Fibroblast of the aortic adventitia (primary cell): ENCODE results near the gene ZNF469. TPM values are rescaled to one million over a fixed set of nuclear protein-coding genes. Genes with fewer than 3 reads are reported as not detected.

Experiments used
- DNase-seq: peaks from one replicate; pipeline ENCODE4 v3.0.0-alpha.2; 2010; ENCODE audit warnings: low read depth
- H3K4me3 ChIP-seq: 2 replicates; pipeline ENCODE4 v1.5.1; 2011; ENCODE audit warnings: low read depth, mild to moderate bottlenecking, control low read depth, low read length, moderate library complexity
- CTCF ChIP-seq: IDR thresholded peaks from 2 replicates; pipeline ENCODE4 v1.5.1; 2011; ENCODE audit warnings: mild to moderate bottlenecking, low read length, control low read depth, inconsistent platforms; ENCODE audit not compliant: insufficient read depth
- total RNA-seq: library from RNA; depleted of rRNA; stranded (reverse); fragments of >200 nt; gene quantifications from 2 replicates; pipeline ENCODE4 v1.2.3, GENCODE V29; 2012; ENCODE audit warnings: low replicate concordance

The ZNF469 gene
- total RNA-seq, 1 donor = 7.0 TPM

- DNase-seq = no peak
- TF ChIP-seq CTCF = no peak
- H3K4me3 ChIP-seq = no peak overlapping the region
Observed at GRCh38 chr16:88393034-88393433, 10.3 kb downstream of the ZNF469 start.

- DNase-seq = no peak
- no peak for TF ChIP-seq CTCF
- no peak overlapping the region for H3K4me3 ChIP-seq
Observed at GRCh38 chr16:88393571-88393970, 10.8 kb downstream of the ZNF469 start.

- H3K4me3 ChIP-seq = no peak overlapping the region
- no peak for TF ChIP-seq CTCF
- DNase-seq = no peak
Observed at GRCh38 chr16:88394426-88394825, 11.7 kb downstream of the ZNF469 start.

GRCh38 chr16:88395669-88396584 is 13.2 kb downstream of the ZNF469 start:
- no peak for DNase-seq
- no peak overlapping the region for H3K4me3 ChIP-seq
- TF ChIP-seq CTCF = no peak

- DNase-seq = no peak
- no peak overlapping the region for H3K4me3 ChIP-seq
- no peak for TF ChIP-seq CTCF
Observed at GRCh38 chr16:88398170-88398873, 15.6 kb downstream of the ZNF469 start.

- no peak overlapping the region for H3K4me3 ChIP-seq
- TF ChIP-seq CTCF = no peak
- DNase-seq = no peak
Observed at GRCh38 chr16:88398874-88399178, 16.1 kb downstream of the ZNF469 start.
